Activated naive CD8-positive, alpha-beta T cell treated with anti-CD3 and anti-CD28 coated beads for 36 hours (primary cell): ENCODE data around the gene MYORG. TPM values are rescaled to one million over a fixed set of nuclear protein-coding genes. Genes with fewer than 3 reads are reported as not detected.
"Not testable (repeated sequence)": the region's sequence is repeated elsewhere in the genome, so short reads cannot be mapped to it uniquely, and the experiment has no call there.

Source experiments
- DNase-seq: peaks from one replicate; pipeline ENCODE4 v3.0.0; 2021
- H3K27ac Mint-ChIP-seq: one replicate; pipeline ENCODE4 v1.8.0; 2022; ENCODE audit warnings: mild to moderate bottlenecking, moderate library complexity, mixed read lengths
- H3K27me3 Mint-ChIP-seq: one replicate; pipeline ENCODE4 v1.8.0; 2022; ENCODE audit warnings: mild to moderate bottlenecking, mixed read lengths
- H3K36me3 Mint-ChIP-seq: one replicate; pipeline ENCODE4 v1.8.0; 2021; ENCODE audit warnings: mild to moderate bottlenecking, mixed read lengths
- H3K4me1 Mint-ChIP-seq: one replicate; pipeline ENCODE4 v1.8.0; 2021; ENCODE audit warnings: mixed read lengths
- H3K4me3 Mint-ChIP-seq: one replicate; pipeline ENCODE4 v1.8.0; 2022; ENCODE audit warnings: mild to moderate bottlenecking, moderate library complexity, mixed read lengths
- H3K9me3 Mint-ChIP-seq: one replicate; pipeline ENCODE4 v1.8.0; 2022; ENCODE audit warnings: mixed read lengths
- total RNA-seq, 2 experiments: library from RNA; stranded (reverse); gene quantifications; one replicate each; pipeline ENCODE4 v1.2.3, GENCODE V29; 2021

MYORG gene
- total RNA-seq, 2 experiments from 2014 or later, result 3.6 to 4.4 TPM

GRCh38 chr9:34378376-34379060 is 1.8 kb upstream of the MYORG start:
- Mint-ChIP-seq H3K4me3 (no peak overlapping the region), H3K27ac (no peak overlapping the region), H3K27me3 (no peaks in the 10 kb centered on the region), H3K4me1 (peaks cover 34% of the 10 kb centered on the region), H3K9me3 (no peaks in the 10 kb centered on the region), H3K36me3 (peaks cover 4% of the 10 kb centered on the region)
- no peak for DNase-seq

- no peak for DNase-seq
- peak overlapping the region; percentile 92 for H3K4me3 Mint-ChIP-seq
- H3K4me1 Mint-ChIP-seq, result peaks cover 34% of the 10 kb centered on the region
- no peak overlapping the region for H3K27ac Mint-ChIP-seq
- H3K9me3 Mint-ChIP-seq, result no peaks in the 10 kb centered on the region
- H3K36me3 Mint-ChIP-seq, result peaks cover 4% of the 10 kb centered on the region
- H3K27me3 Mint-ChIP-seq, result no peaks in the 10 kb centered on the region
Measured at GRCh38 chr9:34377404-34377746, 677 bp upstream of the MYORG start.

- peak overlapping the region; percentile 92 for H3K4me3 Mint-ChIP-seq
- no peaks in the 10 kb centered on the region for H3K9me3 Mint-ChIP-seq
- H3K27ac Mint-ChIP-seq, result peak overlapping the region; percentile 76
- H3K4me1 Mint-ChIP-seq, result peaks cover 31% of the 10 kb centered on the region
- H3K27me3 Mint-ChIP-seq, result no peaks in the 10 kb centered on the region
- peak; percentile 57 for DNase-seq
- peaks cover 10% of the 10 kb centered on the region for H3K36me3 Mint-ChIP-seq
Measured at GRCh38 chr9:34375901-34376595, 650 bp downstream of the MYORG start.

DNA sequence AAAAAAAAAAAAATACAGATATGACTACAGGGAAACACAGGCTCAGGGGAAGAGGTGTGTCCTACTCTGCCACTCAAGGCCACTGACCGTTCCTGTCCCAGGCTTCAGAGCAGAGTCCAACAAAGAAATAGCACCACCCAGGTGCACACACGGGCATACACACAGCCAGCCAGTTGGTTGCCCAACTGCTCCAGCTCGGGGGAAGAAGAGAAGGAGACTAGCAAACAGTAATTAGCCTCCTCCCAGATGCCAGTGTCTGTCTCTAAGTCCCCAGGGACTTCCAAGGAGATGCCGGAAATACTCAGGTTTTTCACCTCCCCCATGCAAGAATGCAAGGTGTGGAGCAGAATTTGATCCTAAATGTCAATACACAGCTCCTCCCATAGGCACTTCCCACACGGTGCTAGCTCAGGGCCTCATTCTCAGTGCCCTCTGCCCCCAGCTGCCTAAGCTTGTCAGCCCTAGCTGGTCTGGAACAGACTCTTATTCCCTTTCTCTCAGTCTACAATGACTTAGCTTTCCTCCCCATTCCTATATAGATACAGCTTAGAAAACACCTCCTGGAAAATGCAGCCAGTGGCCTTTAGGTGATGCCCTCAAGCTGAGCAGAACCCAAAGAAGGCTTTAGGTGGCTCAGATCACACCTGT is 1.7 kb downstream of the MYORG start:
- H3K9me3 Mint-ChIP-seq, result no peaks in the 10 kb centered on the region
- no peaks in the 10 kb centered on the region for H3K27me3 Mint-ChIP-seq
- peaks cover 30% of the 10 kb centered on the region for H3K4me1 Mint-ChIP-seq
- no peak overlapping the region for H3K27ac Mint-ChIP-seq
- peak overlapping the region; percentile 92 for H3K4me3 Mint-ChIP-seq
- H3K36me3 Mint-ChIP-seq, result peaks cover 16% of the 10 kb centered on the region
- no peak for DNase-seq

DNA sequence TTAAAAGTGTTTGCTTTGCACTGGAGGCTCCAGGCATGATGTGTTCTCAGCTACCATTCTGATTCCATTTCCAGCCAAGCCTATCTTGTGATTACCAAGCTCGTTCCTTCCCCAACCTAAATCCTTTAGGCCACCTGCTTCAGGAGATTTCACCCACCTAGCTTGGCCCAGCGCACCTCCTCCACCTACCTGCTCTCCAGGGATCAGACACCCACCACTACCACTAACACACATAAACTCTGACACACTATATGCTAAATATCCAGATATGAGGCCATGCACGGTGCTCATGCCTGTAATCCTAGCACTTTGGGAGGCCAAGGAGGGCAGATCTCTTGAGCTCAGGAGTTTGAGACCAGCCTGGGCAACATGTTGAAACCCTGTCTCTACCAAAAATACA is 2.4 kb downstream of the MYORG start:
- Mint-ChIP-seq H3K36me3 (peaks cover 18% of the 10 kb centered on the region), H3K4me3 (no peak overlapping the region)

DNA sequence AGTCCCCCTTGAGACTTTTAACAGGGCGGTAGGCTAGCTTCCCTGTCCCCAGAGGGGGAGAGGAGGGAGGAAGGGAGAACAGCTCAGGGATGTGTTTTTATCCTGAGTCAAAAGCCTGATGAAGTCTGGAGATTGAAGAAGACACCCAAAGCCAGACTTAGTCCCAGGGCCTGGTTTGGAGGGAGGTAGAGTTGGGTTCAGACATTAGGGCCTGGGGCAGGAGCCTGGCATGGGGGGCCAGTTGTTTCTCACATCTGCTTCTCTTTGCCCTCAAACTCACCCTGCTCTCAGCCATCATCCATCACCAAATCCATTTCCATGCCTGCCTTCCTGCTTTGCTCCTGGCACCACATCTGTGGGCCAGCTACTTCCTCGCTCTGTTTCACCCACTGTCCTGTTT is 2.9 kb downstream of the MYORG start:
- DNase-seq, result no peak
- Mint-ChIP-seq H3K36me3 (peaks cover 21% of the 10 kb centered on the region), H3K9me3 (no peaks in the 10 kb centered on the region), H3K27me3 (no peaks in the 10 kb centered on the region), H3K4me3 (no peak overlapping the region), H3K27ac (no peak overlapping the region), H3K4me1 (peaks cover 21% of the 10 kb centered on the region)

More for the DNA sequence above, 2.4 kb downstream of the MYORG start:
- no peak overlapping the region for H3K27ac Mint-ChIP-seq
- no peaks in the 10 kb centered on the region for H3K27me3 Mint-ChIP-seq
- H3K4me1 Mint-ChIP-seq, result peaks cover 23% of the 10 kb centered on the region
- H3K9me3 Mint-ChIP-seq, result no peaks in the 10 kb centered on the region
- no peak for DNase-seq

DNA sequence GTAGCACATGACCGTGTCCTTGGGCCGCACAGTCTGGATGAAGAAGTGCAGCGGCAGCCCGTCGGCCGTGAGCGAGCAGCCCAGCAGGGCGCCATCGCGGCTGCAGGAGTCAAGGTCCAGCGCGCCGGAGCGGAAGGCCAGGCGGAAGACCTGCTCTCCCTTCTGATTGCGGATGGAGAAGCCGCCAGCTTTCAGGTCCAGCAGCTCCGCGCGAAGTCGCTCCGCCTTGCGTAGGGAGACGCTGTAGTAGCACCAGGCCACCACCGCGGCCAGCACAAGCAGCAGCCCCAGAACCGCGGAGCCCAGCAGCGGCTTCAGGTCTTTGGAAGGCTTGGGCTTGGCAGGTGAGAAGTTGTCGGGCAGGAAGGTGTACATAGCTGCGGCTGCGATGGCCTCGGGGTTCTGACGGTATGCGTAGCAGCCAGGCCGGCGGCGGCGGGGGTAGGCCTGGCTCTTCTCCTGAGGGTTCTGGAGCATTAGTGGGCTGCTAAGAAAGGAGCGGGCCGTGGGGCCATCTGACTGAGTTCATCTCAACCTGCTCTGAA is 4.2 kb downstream of the MYORG start:
- H3K36me3 Mint-ChIP-seq, result peaks cover 29% of the 10 kb centered on the region
- H3K27me3 Mint-ChIP-seq, result no peaks in the 10 kb centered on the region
- H3K27ac Mint-ChIP-seq, result no peak overlapping the region
- H3K9me3 Mint-ChIP-seq, result no peaks in the 10 kb centered on the region
- H3K4me3 Mint-ChIP-seq, result no peak overlapping the region
- no peak for DNase-seq
- peaks cover 21% of the 10 kb centered on the region for H3K4me1 Mint-ChIP-seq

- DNase-seq, result no peak
- H3K27me3 Mint-ChIP-seq, result no peaks in the 10 kb centered on the region
- H3K4me1 Mint-ChIP-seq, result peaks cover 17% of the 10 kb centered on the region
- no peak overlapping the region for H3K4me3 Mint-ChIP-seq
- peaks cover 34% of the 10 kb centered on the region for H3K36me3 Mint-ChIP-seq
- H3K27ac Mint-ChIP-seq, result no peak overlapping the region
- H3K9me3 Mint-ChIP-seq, result peaks cover 4% of the 10 kb centered on the region
Measured at GRCh38 chr9:34371886-34372466, 4.7 kb downstream of the MYORG start.

- peaks cover 4% of the 10 kb centered on the region for H3K9me3 Mint-ChIP-seq
- H3K27me3 Mint-ChIP-seq, result no peaks in the 10 kb centered on the region
- H3K27ac Mint-ChIP-seq, result no peak overlapping the region
- no peak for DNase-seq
- H3K4me1 Mint-ChIP-seq, result peaks cover 16% of the 10 kb centered on the region
- peaks cover 37% of the 10 kb centered on the region for H3K36me3 Mint-ChIP-seq
- no peak overlapping the region for H3K4me3 Mint-ChIP-seq
Measured at GRCh38 chr9:34370970-34371880, 5.5 kb downstream of the MYORG start.

- Mint-ChIP-seq H3K27me3 (no peaks in the 10 kb centered on the region), H3K27ac (no peak overlapping the region), H3K4me3 (no peak overlapping the region), H3K4me1 (peaks cover 9% of the 10 kb centered on the region), H3K9me3 (peaks cover 4% of the 10 kb centered on the region), H3K36me3 (peaks cover 37% of the 10 kb centered on the region)
- no peak for DNase-seq
Measured at GRCh38 chr9:34370335-34370969, 6.2 kb downstream of the MYORG start.

DNA sequence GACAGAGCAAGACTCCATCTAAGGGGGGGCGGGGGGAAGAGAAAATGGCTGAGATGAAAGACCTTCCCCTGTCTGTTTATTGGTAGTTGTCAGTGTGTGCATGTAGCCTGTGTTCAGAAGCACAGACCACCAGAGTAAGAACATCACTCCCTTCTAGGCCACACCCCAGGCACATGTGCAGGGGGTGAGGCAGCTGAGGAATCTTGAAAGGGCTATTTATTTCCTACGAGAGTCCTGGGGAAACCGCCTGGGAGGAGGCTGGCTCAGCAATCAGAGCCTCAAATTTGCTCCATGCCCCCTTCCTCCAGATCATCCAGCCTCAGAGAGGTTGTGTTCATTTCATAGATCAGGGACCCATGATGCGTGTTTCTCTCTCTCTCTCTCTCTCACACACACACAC is 7.1 kb downstream of the MYORG start:
- H3K4me1 Mint-ChIP-seq, result peaks cover 5% of the 10 kb centered on the region
- peaks cover 4% of the 10 kb centered on the region for H3K9me3 Mint-ChIP-seq
- no peak for DNase-seq
- H3K27me3 Mint-ChIP-seq, result no peaks in the 10 kb centered on the region
- H3K36me3 Mint-ChIP-seq, result peaks cover 37% of the 10 kb centered on the region
- no peak overlapping the region for H3K27ac Mint-ChIP-seq
- H3K4me3 Mint-ChIP-seq, result no peak overlapping the region

DNA sequence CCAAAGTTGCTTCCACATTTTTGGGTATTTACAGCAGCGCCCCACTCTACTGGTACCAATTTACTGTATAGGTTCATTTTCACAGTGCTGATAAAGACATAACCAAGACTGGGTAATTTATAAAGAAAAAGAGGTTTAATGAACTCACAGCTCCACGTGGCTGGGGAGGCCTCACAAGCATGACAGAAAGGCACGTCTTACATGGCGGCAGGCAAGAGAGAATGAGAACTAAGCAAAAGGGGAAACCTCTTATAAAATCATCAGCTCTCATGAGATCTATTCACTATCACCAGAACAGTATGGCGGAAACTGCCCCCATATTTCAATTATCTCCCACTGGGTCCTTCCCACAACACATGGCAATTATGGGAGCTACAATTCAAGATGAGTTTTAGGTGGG is 7.9 kb downstream of the MYORG start:
- H3K4me1 Mint-ChIP-seq, result peaks cover 11% of the 10 kb centered on the region
- H3K36me3 Mint-ChIP-seq, result peaks cover 36% of the 10 kb centered on the region
- H3K27me3 Mint-ChIP-seq, result not testable (repeated sequence)

GRCh38 chr9:34367751-34368410 is 8.8 kb downstream of the MYORG start:
- not testable (repeated sequence) for H3K27me3 Mint-ChIP-seq, H3K27ac Mint-ChIP-seq, H3K4me3 Mint-ChIP-seq, DNase-seq, H3K9me3 Mint-ChIP-seq
- Mint-ChIP-seq H3K36me3 (peaks cover 36% of the 10 kb centered on the region), H3K4me1 (peaks cover 15% of the 10 kb centered on the region)

More for the DNA sequence above, 7.9 kb downstream of the MYORG start:
- H3K27ac Mint-ChIP-seq, DNase-seq, H3K4me3 Mint-ChIP-seq, H3K9me3 Mint-ChIP-seq: not testable (repeated sequence)
